ENCODE data around the gene LAGE3.

The LAGE3 gene

DNA sequence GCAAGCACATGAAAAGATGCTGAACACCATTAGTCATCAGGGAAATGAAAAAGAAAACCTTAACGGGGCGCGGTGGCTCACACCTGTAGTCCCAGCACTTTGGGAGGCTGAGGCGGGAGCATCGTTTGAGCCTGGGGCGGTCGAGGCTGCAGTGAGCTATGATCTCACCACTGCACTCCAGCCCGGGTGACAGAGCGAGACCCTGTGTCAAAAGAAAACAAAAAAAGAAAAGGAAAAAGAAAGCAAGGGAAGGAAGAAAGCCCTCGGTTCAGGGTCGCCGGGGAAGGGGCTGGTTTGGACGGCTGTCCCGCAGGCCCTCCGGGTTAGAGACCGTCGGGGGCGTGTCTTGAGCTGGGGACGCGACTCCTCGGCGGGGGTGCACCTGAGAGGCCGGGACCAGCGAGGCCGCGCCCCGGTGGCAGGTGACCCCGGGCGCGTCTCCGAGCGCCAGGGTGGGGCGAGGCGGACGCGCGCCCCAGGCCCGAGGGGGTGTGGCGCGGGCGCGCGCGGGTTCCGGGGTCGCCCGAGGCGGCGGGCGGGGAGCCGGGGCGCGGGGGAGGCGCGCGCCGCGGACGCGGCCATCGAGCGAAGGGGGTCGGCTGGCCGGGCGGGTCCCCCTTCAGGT, 21.5 kb downstream of the LAGE3 start (continued):
- no peak for TF ChIP-seq PRDM2 (tag by site-specific recombination; IDR thresholded peaks at IDR 0.05; ENCODE audit: borderline replicate concordance)
- TF ChIP-seq ZFHX2 (tag by site-specific recombination; conservative IDR thresholded peaks at IDR 0.05): no peak
- no peak for TF ChIP-seq ZSCAN5A (tag by site-specific recombination; IDR thresholded peaks at IDR 0.05)
- TF ChIP-seq ZNF404 (tag by site-specific recombination; IDR thresholded peaks at IDR 0.05): no peak
- TF ChIP-seq, protein P1, sequence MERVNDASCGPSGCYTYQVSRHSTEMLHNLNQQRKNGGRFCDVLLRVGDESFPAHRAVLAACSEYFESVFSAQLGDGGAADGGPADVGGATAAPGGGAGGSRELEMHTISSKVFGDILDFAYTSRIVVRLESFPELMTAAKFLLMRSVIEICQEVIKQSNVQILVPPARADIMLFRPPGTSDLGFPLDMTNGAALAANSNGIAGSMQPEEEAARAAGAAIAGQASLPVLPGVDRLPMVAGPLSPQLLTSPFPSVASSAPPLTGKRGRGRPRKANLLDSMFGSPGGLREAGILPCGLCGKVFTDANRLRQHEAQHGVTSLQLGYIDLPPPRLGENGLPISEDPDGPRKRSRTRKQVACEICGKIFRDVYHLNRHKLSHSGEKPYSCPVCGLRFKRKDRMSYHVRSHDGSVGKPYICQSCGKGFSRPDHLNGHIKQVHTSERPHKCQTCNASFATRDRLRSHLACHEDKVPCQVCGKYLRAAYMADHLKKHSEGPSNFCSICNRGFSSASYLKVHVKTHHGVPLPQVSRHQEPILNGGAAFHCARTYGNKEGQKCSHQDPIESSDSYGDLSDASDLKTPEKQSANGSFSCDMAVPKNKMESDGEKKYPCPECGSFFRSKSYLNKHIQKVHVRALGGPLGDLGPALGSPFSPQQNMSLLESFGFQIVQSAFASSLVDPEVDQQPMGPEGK (tag by site-specific recombination; IDR thresholded peaks at IDR 0.05): peak; percentile 77
- TF ChIP-seq KLF17 (tag by site-specific recombination; IDR thresholded peaks at IDR 0.05): no peak
- TF ChIP-seq HOXC10 (CRISPR knock-in tag; IDR thresholded peaks at IDR 0.05): no peak
- TF ChIP-seq ZNF585B (tag by site-specific recombination; IDR thresholded peaks at IDR 0.05): peak; percentile 46
- peak; percentile 76 for TF ChIP-seq ZNF366 (tag by site-specific recombination; conservative IDR thresholded peaks at IDR 0.05)
- TF ChIP-seq, protein P2, sequence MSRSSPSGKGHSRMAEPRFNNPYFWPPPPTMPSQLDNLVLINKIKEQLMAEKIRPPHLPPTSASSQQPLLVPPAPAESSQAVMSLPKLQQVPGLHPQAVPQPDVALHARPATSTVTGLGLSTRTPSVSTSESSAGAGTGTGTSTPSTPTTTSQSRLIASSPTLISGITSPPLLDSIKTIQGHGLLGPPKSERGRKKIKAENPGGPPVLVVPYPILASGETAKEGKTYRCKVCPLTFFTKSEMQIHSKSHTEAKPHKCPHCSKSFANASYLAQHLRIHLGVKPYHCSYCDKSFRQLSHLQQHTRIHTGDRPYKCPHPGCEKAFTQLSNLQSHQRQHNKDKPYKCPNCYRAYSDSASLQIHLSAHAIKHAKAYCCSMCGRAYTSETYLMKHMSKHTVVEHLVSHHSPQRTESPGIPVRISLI (tag by site-specific recombination; IDR thresholded peaks at IDR 0.05): no peak
- TF ChIP-seq ZBTB20 (tag by site-specific recombination; IDR thresholded peaks at IDR 0.05): peak; percentile 17; the same call in 1 of the 2 replicates
- no peak for TF ChIP-seq ZNF311 (tag by site-specific recombination; IDR thresholded peaks at IDR 0.05; ENCODE audit: borderline replicate concordance)
- no peak for TF ChIP-seq ZNF555 (tag by site-specific recombination; conservative IDR thresholded peaks at IDR 0.05)
- TF ChIP-seq ZNF501 (tag by site-specific recombination; IDR thresholded peaks at IDR 0.05): no peak
- peak; percentile 56; the same call in 1 of the 2 replicates for TF ChIP-seq GLIS1 (tag by site-specific recombination; IDR thresholded peaks at IDR 0.05)
- 0 out of 2 replicates have a peak, but pooled peaks have one; percentile 27 for TF ChIP-seq ZBTB21 (tag by site-specific recombination; IDR thresholded peaks at IDR 0.05)
- TF ChIP-seq SP7 (tag by site-specific recombination; IDR thresholded peaks at IDR 0.05): no peak
- peak; percentile 65 for TF ChIP-seq ZNF335 (tag by site-specific recombination; conservative IDR thresholded peaks at IDR 0.05)
- peak; percentile 58; the same call in 1 of the 2 replicates for TF ChIP-seq GLIS2 (tag by site-specific recombination; IDR thresholded peaks at IDR 0.05)
- TF ChIP-seq ZNF488 (tag by site-specific recombination; IDR thresholded peaks at IDR 0.05): no peak
- TF ChIP-seq BCL11A (tag by site-specific recombination; IDR thresholded peaks at IDR 0.05; ENCODE audit: low read depth): 0 out of 2 replicates have a peak, but pooled peaks have one; percentile 44
- peak; percentile 33; the same call in 1 of the 2 replicates for TF ChIP-seq KLF1 (tag by site-specific recombination; IDR thresholded peaks at IDR 0.05)
- TF ChIP-seq ZNF658 (tag by site-specific recombination; IDR thresholded peaks at IDR 0.05): no peak
- peak; percentile 34; the same call in 1 of the 2 replicates for TF ChIP-seq KLF7 (tag by site-specific recombination; IDR thresholded peaks at IDR 0.05; ENCODE audit: borderline replicate concordance)
- no peak for TF ChIP-seq PBX3 (CRISPR knock-in tag; IDR thresholded peaks at IDR 0.05)

Data from HEK293 (cell line).